DMS 273 treated with DMSO at 0.1 percent for 48 hours (cell line): ENCODE data around the gene BMS1.
"Not testable (repeated sequence)": the region's sequence is repeated elsewhere in the genome, so short reads cannot be mapped to it uniquely, and the experiment has no call there.

Experiments
- DNase-seq: peaks from one replicate; lab custom pipeline; 2025; lab: John Stamatoyannopoulos, UW

Gene BMS1

GRCh38 chr10:42866115-42866995 is 83.8 kb downstream of the BMS1 start:
- DNase-seq: no peak

- DNase-seq: no peak
These were observed 85.0 kb downstream of the BMS1 start for GRCh38 chr10:42867571-42867970.

GRCh38 chr10:42868530-42868929 is 85.9 kb downstream of the BMS1 start:
- no peak for DNase-seq

- DNase-seq: no peak
These were observed 87.4 kb downstream of the BMS1 start for GRCh38 chr10:42869977-42870350.

- DNase-seq: not testable (repeated sequence)
These were observed 88.6 kb downstream of the BMS1 start for GRCh38 chr10:42871138-42871641.

- DNase-seq: no peak
These were observed 89.2 kb downstream of the BMS1 start for GRCh38 chr10:42871823-42872222.

GRCh38 chr10:42872865-42873435 is 90.4 kb downstream of the BMS1 start:
- no peak for DNase-seq

GRCh38 chr10:42874713-42875387 is 92.3 kb downstream of the BMS1 start:
- DNase-seq: no peak

GRCh38 chr10:42875388-42875755 is 92.8 kb downstream of the BMS1 start:
- no peak for DNase-seq

GRCh38 chr10:42875798-42876341 is 93.3 kb downstream of the BMS1 start:
- no peak for DNase-seq

GRCh38 chr10:42876476-42876875 is 93.9 kb downstream of the BMS1 start:
- no peak for DNase-seq

GRCh38 chr10:42876945-42877344 is 94.3 kb downstream of the BMS1 start:
- no peak for DNase-seq

- no peak for DNase-seq
These were observed 95.0 kb downstream of the BMS1 start for GRCh38 chr10:42877496-42878030.

- DNase-seq: no peak
These were observed 95.7 kb downstream of the BMS1 start for GRCh38 chr10:42878134-42878820.

GRCh38 chr10:42878821-42879195 is 96.2 kb downstream of the BMS1 start:
- DNase-seq: no peak

GRCh38 chr10:42879380-42880254 is 97.0 kb downstream of the BMS1 start:
- no peak for DNase-seq

- no peak for DNase-seq
These were observed 97.6 kb downstream of the BMS1 start for GRCh38 chr10:42880255-42880620.

GRCh38 chr10:42882597-42882996 is 100.0 kb downstream of the BMS1 start:
- no peak for DNase-seq
